ENCODE results near the gene FZD8.
"Not testable (repeated sequence)": the region's sequence is repeated elsewhere in the genome, so short reads cannot be mapped to it uniquely, and the experiment has no call there.

The FZD8 gene, protein sequence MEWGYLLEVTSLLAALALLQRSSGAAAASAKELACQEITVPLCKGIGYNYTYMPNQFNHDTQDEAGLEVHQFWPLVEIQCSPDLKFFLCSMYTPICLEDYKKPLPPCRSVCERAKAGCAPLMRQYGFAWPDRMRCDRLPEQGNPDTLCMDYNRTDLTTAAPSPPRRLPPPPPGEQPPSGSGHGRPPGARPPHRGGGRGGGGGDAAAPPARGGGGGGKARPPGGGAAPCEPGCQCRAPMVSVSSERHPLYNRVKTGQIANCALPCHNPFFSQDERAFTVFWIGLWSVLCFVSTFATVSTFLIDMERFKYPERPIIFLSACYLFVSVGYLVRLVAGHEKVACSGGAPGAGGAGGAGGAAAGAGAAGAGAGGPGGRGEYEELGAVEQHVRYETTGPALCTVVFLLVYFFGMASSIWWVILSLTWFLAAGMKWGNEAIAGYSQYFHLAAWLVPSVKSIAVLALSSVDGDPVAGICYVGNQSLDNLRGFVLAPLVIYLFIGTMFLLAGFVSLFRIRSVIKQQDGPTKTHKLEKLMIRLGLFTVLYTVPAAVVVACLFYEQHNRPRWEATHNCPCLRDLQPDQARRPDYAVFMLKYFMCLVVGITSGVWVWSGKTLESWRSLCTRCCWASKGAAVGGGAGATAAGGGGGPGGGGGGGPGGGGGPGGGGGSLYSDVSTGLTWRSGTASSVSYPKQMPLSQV

GRCh38 chr10:35642035-35642792, at the start of gene FZD8:
Gene FZD8, minus strand, starts transcription at chr10:35642296. Its CDS starts 867 bp downstream, at chr10:35641429.
- peak; percentile 82 to 89 for ATAC-seq

GRCh38 chr10:35691522-35692236, 49.6 kb upstream of the FZD8 start:
- ATAC-seq = no peak

GRCh38 chr10:35690534-35690933, 48.4 kb upstream of the FZD8 start:
- no peak for ATAC-seq

GRCh38 chr10:35685858-35686257, 43.8 kb upstream of the FZD8 start:
- not testable (repeated sequence) for ATAC-seq

DNA sequence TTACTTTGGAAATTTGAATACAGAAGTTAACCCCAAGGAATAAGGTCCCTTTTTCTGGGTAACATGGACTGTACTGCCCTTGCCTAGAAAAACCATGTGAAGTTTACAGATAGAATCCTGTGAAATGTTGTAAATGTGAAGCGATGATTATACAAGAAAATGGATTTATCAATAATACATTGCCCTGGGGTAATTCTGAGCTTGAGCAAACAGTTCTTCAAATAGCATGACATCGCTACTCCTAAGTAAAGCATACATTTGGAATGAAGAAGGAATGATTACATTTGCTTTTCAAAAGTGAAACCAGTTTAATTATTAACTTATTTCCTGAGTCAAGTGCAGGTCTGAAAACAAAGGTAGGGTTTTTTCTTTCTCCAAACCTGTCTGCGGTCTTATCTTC, 43.3 kb upstream of the FZD8 start:
- no peak for ATAC-seq

GRCh38 chr10:35684586-35684985, 42.5 kb upstream of the FZD8 start:
- no peak for ATAC-seq

DNA sequence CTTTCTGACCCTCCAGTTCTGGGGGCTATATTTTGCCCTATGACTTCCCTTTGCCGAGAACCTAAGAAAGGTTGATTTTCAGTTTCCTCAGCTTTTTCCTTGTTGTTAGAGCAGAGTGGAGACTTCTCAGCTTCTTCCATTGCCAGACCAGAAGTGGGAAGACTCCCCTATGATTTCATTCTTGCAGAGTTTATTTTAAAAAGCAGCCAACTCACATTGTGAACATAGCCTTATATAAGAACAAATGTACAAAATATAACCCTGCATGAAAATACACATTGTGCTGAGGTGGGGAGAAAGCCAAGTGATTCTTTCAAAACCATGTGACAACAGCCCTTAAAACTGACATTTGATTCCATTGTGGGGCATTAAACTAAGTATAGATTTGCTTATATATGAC, 33.8 kb upstream of the FZD8 start:
- no peak for ATAC-seq

- ATAC-seq = no peak
These were observed 32.7 kb upstream of the FZD8 start for GRCh38 chr10:35674843-35675242.

DNA sequence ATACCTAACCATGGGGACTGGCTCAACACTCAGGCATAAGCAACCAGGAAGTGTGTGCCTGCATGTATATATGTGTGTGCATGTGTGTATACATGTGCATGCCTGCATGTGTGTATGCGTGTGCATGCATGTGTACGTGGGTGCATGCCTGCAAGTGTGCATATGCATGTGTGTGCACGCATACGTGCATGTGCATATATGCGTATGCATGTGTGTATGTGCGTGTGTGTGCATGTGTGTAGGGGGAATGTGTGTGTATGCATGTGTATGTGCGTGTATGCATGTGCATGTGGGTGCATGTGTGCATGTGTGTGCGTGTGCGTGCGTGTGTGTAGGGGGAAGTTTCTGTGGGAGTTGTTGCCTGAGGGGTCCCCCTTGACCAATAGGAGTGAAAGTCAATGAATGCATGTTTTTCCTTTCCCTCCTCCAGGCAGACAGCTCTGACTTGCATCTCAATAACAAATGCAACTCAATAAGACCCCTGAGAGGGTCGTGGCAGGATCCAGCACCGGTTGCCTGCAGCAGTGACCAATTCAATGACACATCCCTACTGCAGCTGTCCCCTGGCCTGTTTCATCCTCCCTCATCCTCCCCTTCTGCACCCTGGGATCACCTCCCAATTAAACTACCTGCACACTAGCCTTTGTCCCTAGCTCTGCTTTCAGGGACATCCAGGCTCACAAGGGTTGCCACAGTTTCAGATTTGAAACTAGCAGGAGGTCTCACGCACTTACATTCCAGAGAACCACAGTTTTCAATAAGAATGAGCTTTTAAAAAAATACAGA, 27.0 kb upstream of the FZD8 start:
- ATAC-seq = no peak

GRCh38 chr10:35667971-35668370, 25.9 kb upstream of the FZD8 start:
- ATAC-seq = no peak

DNA sequence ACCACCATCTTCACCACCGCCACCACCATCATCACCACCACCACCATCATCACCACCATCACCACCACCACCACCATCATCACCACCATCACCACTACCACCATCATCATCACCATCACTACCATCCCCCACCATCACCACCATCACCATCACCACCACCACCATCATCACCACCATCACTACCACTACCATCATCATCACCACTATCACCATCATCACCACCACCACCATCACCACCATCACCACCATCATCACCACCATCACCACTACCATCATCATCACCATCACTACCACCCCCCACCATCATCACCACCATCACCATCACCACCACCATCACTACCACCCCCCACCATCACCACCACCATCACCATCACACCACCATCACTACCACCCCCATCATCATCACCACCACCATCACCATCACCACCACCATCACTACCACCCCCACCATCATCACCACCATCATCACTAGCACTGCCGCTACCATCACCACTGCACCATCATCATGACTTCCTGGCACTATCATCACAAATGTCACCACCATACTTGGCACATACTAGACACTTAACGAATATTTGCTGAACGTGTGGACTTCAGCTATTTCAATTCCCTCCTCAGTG, 25.3 kb upstream of the FZD8 start:
- no peak for ATAC-seq

DNA sequence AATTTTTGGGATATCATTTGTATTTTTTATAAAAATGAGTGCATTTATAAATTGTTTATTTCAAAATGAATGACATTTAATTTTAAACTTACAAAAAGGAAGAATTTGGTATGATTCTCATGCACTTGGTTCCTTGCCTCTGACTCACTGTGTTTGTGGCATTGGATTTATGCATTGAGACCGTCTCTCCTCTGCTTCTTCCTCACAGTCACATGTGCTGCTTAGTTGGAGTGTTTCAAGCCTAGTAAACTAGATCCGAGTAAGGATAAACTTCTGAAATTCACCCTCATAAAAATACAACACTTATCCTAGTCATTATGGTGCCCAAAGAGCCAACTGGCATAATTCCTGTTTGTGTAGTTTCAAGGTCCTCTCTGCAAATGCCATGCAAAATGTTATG, 19.1 kb upstream of the FZD8 start:
- ATAC-seq = no peak

DNA sequence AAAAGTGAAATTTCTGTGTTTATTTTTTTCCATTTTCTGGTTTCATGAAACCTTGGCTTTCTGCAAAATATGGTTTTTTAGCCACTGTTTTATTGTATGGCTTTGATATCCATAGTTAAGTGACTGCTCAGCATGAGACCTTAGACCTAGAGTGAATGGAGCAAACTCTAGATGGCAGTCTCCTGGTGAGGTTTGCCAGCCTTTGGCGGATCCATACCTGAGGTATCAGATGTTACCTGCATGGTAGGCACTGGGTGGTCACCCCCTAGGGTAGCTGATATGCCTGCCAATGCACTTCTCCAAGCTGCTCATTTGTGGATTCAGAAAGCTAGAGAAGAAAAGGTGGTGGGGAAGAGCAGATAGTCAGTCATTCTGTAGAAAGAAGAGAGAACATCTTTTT, 17.4 kb upstream of the FZD8 start:
- no peak for ATAC-seq

DNA sequence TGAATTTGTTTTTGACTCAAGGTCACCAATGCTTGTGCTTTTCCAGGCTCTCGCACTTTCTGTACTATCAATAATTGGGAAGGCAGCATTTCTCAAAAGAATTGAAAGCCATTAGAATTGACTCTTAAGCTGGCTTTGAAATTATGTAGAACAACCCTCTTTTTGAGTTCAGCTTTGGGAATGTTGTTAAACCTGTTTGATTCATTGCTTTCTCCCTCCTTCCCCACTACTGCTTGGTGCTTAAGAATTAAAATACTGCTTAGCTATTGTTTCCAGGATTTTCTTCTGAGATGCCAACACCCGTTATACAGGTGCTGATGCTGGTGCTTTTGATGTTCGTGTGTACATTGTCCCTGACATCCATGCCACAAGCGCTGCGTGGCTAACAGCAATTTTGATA, 15.5 kb upstream of the FZD8 start:
- ATAC-seq = no peak

- ATAC-seq = no peak
These were observed 10.7 kb upstream of the FZD8 start for GRCh38 chr10:35652824-35653223.

DNA sequence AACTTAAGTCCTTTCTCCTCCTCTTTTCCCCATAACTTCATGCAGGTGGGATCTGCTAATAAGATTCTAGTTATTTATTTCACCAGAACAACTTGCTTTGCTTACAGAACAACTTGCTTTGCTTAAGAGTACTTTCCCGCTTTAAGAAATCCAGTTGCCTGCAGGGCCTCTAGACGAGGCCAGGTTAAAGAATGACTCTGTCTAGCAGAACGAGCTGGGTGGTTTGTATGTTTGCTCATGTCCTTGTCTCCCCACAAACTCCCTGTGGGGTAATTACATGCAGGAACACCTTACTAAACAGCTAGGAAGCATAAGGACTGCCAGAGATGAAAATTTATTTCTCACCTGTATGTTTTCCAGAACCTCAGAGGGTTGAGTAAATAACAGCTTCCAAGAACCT, 8.8 kb upstream of the FZD8 start:
- no peak for ATAC-seq

DNA sequence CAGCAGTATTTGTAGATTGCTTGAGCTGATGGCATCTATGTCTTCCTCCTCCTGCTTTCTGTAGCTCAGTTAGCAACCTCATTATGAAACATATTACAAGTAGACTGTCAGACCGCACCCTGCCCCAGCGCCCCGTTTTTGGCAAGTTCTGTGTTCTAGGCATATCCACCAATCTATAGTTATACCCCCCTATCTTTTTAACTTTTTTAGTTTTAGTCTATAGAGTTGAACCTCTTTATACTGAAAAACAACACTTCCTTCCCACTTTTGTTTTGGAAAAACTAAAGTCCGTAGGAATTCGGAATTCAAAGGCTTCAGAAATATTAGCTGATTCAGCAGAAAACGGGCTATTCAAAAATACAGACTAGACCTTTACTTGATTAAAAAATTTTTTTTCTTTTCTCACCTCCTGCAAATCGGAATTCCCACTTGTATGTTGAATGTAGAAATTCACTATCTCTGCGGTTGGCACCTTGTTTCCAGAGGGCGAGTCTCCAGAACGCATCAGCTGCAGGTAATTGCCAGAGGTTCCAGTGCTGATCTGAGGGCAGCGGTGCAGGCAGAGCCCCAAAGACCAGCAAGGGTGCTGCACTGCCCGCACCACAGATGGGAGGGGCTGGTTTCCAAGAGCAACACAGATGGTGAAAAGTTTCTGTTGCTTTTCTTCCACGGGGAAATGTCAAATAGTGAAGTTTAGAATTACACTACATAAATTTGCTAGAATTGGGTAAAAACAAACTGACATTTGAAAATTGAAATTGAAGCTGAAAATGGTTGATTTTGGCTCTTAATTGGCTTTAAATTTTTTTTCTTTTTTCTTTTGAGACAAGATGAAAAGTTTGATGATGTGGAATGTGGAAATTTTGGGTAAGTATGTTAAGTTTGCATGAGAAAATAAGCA, 2.2 kb upstream of the FZD8 start:
- ATAC-seq = no peak

- no peak for ATAC-seq
These were observed 1.3 kb upstream of the FZD8 start for GRCh38 chr10:35643151-35644049.

DNA sequence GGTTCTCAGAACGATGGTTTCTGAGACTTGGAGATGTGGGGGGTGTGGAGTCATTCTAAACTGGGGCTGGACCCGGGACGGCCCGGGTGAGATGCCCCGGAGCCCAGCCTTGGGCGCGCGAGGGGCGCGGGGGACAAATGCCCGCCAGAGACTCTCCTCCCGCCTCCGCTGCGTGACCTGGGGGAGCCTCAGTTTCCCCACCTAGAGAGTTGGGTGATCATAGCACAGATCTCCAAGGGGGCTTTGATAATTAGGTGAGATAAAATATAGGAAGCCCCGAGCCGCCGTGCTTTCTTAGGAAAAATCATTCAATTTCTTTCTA, 658 bp upstream of the FZD8 start:
- no peak for ATAC-seq

DNA sequence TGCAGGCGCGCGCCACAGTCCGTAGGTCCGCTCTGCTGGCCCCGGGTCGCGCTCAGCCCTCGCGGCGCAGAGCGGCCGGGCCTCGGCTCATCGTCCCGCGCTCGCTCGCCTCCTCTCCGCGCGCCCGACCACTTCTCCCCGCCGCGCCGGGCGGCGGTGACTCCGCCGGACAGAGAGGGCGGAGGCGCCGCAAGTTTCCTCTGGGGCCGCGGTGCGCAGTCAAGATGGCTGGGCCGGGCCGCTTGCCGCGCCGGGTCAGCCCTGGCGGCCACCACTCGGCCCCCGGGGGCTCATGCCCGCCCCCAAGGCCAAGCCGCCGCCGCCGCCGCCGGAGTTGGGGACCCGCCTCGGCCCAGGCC, 441 bp downstream of the FZD8 start:
- peak in 1 of 2 donors; percentile 8 for ATAC-seq

Data from activated CD4-positive, CD25-positive, alpha-beta regulatory T cell treated with anti-CD3 and anti-CD28 coated beads, Interleukin-2, amount 50 U/mL, for 24 hours (primary cell).